ENCODE data around the gene GAS2.

GRCh38 chr11:22656130-22656529 lies 10.3 kb upstream of the GAS2 start:
- TF ChIP-seq CTCF (IDR thresholded peaks at IDR 0.05) = no peak
- TF ChIP-seq EZH2 (IDR thresholded peaks at IDR 0.05; ENCODE audit: borderline replicate concordance, insufficient read depth, low read depth, low read length, poor library complexity, severe bottlenecking) = no peak

Data from B cell (primary cell).